A673 (cell line): ENCODE data around the gene ADAM19.

Experiments used
- EZH2 ChIP-seq: fragments of 200-600 bp; sonication (generic); IDR thresholded peaks from 2 replicates; pipeline ENCODE4 v1.6.1; 2017; ENCODE audit warnings: borderline replicate concordance, low read depth, mild to moderate bottlenecking, mixed read lengths, antibody characterized with exemption, low read length; ENCODE audit not compliant: poor library complexity, severe bottlenecking
- TF ChIP-seq, protein P1 (sequence below): fragments of 300-800, 200-600 bp; sonication (generic); conservative IDR thresholded peaks from 2 replicates; pipeline ENCODE4 v1.5.1; 2017; ENCODE audit warnings: low read depth, mild to moderate bottlenecking, antibody characterized with exemption, low read length, moderate library complexity, mixed read lengths

DNA sequence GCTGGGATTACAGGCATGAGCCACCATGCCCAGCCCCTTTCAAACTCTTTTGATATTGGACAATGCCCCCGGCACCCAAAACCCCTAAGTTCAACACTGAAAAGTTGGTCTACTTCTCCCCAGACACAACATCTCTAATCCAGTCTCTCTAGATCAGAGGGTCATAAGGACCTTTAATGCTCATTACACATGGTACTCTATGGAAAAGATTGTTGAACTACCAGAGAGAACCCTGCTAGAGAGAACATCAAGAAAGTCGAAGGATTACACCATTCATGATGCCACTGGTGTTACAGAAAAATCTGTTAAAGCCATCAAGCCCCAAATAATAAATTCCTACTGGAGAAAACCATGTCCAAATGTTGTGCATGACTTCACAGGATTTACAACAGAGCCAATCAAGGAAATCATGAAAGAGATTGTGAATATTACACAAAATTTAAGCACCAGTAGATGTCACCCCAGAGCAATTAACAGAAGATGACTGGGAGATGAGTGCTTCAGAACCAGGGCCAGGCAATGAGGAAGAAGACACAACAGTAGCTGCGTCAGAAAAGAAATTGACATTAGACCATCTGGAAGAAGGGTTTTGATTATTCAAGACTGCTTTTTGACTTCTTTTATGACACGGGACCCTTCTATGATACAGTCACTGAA lies 143.9 kb downstream of the ADAM19 start:
- TF ChIP-seq, protein P1, sequence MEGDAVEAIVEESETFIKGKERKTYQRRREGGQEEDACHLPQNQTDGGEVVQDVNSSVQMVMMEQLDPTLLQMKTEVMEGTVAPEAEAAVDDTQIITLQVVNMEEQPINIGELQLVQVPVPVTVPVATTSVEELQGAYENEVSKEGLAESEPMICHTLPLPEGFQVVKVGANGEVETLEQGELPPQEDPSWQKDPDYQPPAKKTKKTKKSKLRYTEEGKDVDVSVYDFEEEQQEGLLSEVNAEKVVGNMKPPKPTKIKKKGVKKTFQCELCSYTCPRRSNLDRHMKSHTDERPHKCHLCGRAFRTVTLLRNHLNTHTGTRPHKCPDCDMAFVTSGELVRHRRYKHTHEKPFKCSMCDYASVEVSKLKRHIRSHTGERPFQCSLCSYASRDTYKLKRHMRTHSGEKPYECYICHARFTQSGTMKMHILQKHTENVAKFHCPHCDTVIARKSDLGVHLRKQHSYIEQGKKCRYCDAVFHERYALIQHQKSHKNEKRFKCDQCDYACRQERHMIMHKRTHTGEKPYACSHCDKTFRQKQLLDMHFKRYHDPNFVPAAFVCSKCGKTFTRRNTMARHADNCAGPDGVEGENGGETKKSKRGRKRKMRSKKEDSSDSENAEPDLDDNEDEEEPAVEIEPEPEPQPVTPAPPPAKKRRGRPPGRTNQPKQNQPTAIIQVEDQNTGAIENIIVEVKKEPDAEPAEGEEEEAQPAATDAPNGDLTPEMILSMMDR: peak; percentile 49
- TF ChIP-seq EZH2: no peak
